GM21786 (cell line): ENCODE results near the gene RUNX3.

Experiments
- ATAC-seq: cut with Tn5 transposase; IDR thresholded peaks from one replicate; pipeline ENCODE4 v1.9.1; 2021; ENCODE audit not compliant: unreplicated experiment

The RUNX3 gene

DNA sequence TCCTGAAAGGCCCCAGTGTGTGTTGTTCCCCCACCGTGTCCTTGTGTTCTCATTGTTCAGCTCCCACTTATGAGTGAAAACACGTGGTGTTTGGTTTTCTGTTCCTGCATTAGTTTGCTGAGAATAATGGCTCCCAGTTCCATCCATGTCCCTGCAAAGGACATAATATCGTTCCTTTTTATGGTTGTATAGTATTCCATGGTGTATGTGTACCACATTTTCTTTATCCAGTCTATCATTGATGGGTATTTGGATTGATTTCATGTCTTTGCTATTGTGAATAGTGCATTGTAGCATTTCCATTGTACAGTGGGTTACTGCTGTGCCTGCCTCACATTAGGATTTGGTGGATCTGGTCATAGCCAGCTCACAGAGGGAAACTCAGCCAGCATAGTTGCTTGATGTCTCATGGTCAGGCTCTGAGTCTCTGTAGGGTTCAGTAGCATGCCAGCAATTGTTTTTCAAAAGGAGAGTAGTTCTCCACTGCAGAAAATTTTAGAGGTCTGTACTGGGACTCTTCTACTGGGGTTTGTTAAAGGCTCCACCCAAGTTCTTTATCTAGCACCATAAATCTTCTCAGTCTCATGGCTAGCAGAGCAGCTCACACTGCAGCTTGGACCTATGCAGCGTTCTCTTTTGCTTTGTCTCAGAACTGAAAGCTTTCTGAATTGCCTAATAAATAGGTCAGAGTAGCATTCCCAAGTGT, 41.0 kb downstream of the RUNX3 start:
- ATAC-seq, result no peak

DNA sequence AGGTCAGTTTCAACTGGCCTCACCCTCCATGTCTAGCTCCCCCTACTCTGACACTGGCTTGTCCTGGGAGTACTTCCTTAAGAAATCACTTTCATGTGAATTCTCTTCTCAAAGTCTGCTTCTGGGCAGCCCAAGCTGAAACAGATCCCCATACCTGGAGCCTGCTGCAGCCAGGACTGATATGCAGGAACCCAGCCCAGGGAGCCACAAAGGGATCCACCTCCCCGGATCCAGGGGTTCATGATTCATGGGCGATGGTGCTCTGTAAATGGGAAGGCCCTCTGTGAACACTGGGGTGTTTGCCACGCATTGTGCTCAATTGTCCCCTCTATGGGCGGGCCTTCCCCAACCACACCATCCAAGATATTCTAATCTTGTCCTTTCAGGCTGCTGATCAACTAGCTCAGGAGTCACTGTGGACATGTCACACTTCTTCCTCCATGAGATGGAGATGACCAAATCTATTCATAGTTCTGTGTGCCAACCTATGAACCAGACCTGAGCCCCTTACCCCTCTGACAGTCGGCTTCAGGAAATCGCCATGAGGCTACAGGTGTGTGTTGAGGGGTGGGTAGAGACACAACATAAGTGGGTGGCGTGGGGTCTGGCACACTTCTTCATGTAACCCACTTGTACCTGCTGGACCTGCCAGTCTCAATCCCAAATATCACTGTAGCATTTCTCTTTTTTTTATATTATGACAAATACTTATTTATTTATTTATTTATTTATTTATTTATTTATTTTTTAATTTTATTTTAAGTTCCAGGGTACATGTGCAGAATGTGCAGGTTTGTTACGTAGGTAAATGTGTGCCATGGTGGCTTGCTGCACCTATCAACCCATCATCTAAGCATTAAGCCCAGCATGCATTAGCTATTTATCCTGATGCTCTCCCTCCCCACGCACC, 41.8 kb downstream of the RUNX3 start:
- ATAC-seq, result no peak

DNA sequence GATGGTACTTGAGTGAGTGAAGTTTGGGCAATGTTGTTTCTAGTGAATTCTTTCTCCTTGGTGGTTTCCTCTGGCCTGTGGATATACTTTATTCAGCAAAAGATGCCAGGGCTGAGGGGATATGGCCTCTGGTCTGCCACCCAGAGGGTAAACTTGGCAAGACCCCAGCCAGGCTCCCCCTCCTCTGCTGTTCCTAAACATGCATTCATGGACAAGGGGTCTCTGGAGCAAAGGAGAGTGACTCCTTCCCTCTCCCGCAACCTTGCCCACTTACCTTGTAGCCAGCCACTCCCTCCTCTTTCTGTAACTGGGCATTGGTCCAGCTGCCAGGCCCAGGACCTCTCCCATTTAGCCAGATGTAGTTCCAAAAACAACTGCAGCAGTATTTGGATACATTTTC, 43.8 kb downstream of the RUNX3 start:
- ATAC-seq, result no peak

DNA sequence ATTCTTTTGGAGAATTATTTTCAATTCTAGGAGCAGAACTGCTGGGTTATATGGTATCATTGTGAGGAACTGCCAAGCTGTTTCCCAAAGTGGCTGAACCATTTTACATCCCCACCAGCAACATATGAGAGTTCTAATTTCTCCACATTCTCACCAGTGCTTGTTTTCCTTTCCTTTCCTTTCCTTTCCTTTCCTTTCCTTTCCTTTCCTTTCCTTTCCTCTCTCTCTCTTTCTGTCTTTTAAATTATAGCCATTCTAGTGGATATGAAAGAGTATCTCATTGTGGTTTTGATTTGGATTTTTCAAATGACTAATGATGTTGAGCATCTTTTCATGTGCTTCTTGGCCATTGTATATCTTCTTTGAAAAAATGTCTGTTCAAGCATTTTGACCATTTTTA, 45.3 kb downstream of the RUNX3 start:
- no peak for ATAC-seq

DNA sequence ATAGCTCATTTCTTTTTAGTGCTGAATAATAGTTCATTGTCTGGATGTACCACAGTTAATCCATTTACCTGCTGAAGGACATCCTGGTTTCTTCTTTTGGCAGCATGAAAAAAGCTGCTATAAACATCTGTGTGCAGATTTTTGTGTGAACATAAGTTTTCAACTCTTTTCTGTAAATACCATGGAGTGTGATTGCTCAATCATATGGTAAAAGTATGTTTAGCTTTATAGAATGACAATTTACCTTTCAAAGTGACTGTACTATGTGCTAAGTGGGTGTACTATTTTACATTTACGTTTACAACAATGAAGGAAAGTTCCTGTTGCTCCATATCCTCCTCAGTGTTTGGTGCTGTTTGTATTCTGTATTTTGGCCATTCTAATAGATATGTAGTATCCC, 49.0 kb downstream of the RUNX3 start:
- ATAC-seq, result no peak

DNA sequence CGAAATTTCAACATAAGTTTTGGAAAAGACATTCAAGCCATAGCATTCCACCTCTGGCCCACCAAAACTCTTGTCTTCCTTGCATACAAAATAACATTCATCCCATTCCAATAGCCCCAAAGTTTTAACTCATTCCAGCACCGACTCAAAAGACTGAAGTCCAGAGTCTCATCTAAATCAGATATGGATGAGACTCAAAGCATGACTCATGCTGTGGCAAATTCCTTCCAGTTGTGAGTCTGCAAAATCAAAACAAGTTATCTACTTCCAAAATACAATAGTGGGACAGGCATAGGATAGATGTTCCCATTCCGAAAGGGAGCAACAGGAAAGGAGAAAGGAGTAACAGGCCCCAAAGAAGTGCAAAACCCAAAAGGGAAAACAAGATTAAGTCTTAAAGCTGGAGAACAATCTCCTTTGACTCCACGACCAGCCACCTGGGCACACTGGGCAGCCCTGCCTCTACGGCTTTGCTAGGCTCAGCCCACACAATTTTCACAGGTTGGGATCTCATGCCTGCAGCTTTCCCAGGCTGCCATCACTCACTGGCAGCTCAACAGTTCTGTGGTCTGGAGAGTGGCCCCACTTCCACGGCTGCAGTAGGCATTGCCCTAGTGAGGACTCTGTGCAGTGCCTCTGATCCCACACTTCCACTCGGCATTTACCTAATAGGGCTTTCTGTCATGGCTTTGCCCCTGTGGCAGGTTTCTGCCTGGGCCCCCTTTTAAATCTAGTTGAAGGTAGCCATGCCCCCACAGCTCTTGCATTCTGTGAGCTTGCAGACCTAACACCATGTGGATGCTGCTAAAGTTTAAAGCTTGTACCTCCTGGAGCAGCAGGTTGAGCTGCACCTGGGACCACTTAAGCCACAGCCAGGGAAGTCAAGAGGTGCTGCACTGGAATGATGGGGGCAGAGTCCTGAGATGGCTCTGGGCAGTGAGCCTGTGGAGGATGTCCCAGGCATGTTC, 51.0 kb downstream of the RUNX3 start:
- ATAC-seq, result no peak

DNA sequence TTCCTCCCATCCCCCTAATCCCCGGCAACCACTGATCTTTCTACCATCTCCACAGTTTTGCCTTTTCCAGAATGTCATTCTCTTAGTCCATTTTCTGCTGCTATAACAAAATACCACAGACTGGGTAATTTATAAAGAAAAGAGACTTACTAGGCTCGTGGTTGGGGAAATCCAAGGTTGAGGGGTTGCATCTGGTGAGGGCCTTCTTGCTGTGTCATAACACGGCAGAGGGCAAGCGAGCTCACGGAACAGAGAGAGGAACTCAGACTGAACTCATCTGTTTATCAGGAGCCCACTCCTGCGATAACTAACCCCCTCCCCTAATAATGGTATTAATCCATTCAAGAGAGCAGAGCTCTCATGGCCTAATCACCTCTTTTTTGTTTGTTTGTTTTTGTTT, 52.0 kb downstream of the RUNX3 start:
- no peak for ATAC-seq

DNA sequence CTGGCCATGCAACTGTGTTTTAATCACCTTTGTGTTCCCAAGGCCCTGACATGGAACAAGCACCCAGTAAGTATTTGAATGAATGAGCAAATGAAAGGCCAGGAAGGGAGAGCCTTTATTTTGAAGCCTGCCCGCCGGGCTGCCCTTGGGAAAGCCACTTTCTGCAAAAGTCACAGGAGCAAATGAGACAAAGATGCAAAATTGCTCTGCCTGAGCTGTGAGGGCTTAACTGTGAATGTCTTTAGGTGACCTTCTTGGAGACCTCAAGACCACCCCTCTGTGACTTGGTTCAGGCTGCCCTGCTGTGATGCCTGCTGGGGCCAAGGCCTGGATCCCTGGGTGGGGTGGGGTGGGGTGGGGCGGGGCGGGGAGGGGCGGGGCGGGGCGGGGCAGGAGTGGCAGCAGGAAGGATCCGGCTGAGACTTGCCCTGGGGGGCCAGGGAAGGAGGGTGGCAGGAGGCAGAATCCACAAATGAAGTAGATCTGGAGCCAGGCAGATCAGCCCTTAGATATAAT, 54.0 kb downstream of the RUNX3 start:
- no peak for ATAC-seq

DNA sequence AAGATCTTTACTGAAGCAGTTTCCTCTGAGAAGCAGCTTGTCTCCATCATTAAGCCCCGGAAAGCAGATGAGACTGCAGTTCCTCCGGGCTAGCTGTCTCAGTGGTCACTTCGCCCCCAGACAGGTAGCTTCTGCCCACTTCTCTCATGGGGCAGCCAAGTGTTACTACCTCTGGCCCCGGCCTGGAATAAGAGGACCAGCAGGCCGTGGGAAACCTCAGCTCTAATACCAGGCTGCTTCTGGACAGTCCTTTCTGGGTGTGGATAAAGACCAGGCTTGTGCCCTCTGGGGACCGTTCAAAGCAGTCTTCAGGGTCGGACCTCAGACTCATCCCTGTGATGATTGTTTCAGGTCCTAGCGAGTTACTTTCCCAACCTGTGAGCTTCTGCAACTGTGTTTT, 54.8 kb downstream of the RUNX3 start:
- ATAC-seq, result no peak

DNA sequence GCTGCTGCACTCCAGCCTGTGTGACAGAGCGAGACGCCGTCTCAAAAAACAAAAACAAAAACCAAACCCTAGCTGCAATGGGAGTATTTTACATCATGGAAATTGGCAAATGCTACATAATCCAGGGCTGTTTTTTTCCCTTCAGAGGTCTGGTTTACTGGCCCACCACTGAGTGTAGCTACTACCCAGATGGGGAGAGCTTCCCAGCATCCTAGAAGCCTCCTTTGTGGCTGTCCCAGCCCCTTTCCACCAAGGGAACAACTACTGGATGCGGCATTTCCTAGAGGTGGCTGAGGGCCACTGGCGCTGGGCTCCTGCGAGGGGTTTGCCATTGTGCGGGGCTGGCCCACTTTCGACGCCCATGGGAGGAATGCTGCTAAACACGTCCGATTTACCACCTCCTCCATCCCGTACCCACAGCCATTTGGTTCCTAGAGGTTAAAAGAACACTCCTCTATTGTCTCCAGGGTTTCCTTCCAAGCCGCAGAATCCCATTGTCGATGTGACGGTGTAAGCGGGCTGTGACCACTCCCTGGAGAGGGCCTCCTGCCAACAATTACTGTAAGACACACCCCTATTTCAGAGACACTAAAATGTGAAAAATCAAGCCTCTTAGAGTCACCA, 55.4 kb downstream of the RUNX3 start:
- ATAC-seq, result no peak

DNA sequence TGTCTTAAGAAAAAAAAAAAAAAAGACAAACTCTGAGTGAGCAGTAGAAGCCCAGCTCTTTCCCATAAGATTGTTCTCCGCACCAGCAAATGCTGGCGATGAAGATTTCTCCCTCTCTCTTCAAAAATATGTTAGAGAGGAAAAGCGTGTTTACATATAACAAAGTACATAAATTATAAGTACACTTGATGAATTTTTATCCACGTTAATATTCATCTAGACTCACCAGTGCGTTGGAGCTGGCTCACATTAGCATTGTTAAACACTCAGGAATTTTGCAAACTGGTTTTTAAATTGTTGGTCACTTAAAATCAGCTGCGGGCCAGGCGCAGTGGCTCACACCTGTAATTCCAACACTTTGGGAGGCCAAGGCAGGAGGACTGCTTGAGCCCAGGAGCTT, 56.0 kb downstream of the RUNX3 start:
- no peak for ATAC-seq

DNA sequence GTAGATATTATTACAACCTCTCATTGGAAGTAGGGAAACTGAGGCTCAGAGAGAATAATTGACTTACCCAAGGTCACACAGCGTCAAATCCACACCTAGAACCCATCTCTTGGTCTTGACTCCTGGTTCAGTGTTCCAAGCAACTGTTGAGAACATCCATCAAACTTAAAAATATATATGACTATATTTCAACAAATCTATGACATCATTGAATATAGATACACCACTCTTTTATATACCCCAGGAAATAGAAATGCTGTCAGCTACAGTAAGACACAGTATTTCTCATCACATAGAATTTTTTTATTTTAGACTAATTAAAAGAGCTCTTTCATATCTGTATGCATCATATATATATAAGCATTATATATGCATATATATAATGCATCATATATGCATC, 56.9 kb downstream of the RUNX3 start:
- ATAC-seq, result no peak

DNA sequence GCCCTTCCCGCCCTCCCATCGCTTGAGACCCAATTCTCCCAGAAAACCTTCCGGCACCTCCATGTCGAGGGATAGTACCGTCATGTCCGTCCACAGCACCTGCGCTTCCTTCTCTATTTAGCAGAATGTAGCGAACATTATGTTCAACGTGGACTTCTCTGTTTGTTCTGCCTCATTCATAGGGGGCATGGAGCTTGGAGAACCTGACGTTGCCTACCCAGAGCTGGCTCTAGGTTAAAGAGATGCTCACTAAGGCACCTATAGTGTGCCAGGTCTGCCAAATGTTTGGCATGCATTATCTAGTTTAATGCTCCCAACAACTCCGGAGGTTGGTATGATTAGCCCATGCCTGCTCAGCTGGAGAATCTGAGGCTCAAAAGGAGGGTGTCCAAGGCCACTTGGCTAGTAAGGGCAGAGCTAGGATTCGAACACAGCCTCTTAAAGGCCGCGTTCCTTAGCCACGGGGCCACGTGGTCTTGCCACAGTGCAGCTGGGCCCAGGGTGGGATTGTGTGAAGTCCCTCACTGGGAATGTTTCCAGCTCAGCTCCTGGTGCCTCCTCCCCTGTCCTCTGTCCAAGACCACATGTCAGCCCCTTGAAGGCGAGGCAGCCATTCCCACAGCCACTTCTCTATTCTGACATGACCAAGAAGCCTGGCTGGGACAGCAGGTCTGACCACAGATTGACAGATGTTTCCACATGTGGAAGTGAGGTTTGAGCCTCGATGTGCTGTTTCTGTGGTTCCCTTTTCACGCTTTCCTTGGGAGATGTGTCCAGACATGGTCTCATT, 57.8 kb downstream of the RUNX3 start:
- no peak for ATAC-seq

DNA sequence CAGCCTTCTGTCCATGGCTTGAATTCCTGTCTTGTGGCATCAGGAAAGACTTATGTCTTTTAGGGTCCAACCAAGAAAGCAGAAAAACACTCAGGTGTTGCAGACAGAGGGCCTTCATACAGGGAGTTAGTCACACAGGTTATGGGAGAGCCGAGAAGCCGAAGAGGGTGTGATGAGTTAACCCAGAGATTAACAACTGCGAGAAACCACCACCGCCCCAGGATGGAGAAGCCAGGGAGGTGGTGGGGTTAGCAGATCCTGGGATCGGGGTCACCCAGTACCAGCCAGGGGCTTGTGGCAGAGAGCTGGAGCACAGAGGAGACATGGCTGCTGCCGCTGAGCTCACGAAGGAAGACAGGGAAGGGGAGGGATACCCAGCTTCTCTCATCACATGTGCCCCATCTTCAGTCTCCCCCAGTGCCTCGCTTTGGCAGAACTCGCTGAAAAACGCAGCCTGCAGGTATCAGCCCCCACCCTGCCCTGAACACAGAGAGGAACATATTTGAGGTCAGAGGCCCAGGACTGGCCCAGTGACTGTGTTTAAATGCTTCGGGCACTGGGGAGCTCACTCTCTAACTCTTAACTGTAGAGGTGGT, 58.7 kb downstream of the RUNX3 start:
- ATAC-seq, result no peak

DNA sequence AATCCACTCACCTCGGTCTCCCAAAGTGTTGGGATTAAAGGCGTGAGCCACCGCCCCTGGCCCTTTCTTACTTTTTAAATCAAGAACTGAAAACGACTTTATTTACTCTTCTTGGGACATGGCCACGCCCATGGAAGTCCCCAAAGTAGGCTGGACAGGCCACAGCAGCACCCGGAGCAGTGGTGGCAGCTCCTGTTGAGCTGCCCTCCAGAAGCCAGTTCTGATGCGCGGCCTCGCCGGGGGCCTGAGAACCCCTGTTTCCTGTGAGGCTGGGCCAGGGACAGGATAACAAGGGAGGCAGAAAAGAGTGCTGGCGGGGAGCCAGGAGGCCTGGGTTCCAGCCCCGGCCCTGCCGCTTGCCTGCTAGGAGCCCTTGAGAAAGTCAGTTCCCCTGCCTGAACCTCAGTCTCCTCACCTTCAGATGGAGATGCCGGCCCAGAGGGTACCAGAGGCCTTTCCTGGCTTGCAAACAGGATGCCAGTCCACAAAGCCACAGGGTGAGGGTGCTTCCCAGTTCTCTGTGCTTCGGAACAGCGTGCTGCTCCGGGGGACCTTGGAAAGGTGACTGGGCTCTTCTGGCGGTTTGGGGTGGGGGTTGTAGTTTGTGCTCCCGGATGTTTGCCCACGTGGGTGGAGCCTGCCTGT, 59.4 kb downstream of the RUNX3 start:
- ATAC-seq, result no peak

DNA sequence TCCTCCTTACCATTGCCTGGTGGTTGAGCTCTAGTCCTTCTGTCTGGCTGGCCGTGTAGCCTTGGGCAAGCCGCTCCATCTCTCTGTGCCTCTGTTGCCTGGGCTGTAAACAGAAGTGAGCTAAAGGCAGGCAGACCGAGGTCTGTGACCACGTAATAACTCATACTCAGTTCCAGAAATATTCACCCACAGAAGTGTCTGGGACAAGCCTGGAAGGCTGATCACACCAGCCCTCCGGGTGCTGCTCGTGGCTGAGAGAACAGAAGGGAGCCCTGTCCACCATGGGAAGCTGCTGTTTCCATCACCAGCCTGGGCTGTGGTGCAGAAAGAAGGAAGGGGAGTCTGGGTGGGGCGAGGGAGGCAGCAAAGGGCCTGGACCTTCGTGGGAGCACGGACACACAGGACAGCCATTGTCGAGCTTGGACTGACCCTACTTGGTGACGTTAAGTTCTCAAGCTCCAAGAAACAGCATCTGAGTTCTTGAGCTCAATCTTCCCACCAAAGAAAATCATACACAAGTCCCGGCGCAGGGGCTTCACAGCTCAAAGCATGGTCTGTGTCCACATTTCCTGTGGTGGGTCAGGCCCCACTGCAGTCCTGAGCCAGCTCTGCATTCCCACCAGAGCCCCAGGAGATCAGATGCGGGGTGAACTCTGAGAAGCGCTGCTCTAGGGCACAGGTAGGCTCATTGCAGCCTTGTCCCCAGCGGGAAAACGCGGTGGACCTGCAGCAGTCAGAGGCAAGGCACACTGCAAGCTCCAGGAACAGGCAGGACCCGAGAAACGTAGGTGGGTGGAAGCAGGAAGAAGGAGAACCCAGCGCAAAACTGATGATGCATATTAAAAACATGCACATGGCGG, 61.8 kb downstream of the RUNX3 start:
- ATAC-seq, result no peak

DNA sequence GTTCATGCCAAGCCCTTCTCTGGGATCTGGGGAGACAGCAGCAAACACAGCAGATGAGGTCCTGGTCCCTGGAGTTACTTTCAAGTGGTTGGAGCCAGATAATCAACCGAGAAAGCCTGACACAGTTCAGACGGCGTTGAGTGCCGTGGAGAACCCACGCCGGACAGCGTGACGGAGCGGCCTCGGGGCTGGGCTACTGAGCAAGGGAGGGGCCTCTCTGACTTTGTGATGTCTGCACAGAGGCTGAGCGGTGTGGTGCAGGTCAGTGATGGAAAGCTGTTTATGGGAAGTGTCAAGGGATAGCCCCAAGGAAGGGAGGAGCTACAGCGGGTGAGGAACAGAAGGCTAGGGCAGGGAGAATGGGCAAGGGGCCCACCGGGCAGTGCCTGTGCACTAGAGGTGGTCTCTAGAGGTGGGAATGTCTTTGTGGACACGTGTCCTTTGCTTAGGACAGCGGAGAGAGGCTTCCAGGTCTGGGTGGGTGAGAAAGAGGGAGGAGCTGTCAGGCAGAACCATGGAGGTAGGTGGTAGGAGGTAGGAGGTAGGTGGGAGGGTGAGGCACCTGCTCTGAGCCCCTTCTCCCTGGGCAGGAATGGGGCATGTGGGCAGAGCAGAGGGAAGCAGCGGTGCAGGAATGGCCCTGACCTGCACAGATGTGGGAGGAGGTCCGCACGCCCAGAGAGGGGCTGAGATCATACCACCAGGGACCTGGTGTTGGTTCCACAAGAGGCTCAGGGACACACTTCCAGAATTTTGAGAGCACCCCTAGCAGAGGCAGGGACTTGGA, 62.8 kb downstream of the RUNX3 start:
- no peak for ATAC-seq
